Kidney (tissue), 14 donors: ENCODE measurements around the gene ZNF827. TPM values are rescaled to one million over a fixed set of nuclear protein-coding genes. Genes with fewer than 3 reads are reported as not detected.

ENCODE experiments used
- DNase-seq, 5 donors: peaks; one replicate each; pipeline ENCODE4 v3.0.0-alpha.2; 2013 to 2020
- FAIRE-seq: peaks from 2 replicates; lab custom pipeline; 2012; peaks lifted over from hg19 to GRCh38; lab: Jason Lieb, UNC
- H3K27ac ChIP-seq, 2 donors: one replicate each; pipeline ENCODE4 v1.7.0; 2013; ENCODE audit warnings: low read depth in 2 of 2, low read length in 2 of 2, inconsistent platforms in 1 of 2
- H3K27me3 ChIP-seq: one replicate; pipeline ENCODE4 v1.7.1; 2013; ENCODE audit warnings: low read length, inconsistent platforms; ENCODE audit not compliant: control insufficient read depth, insufficient read depth
- H3K36me3 ChIP-seq, 3 donors: one replicate each; pipeline versions ENCODE4 v1.7.0 to v1.7.1; 2013; ENCODE audit warnings: low read length in 3 of 3, control low read depth in 1 of 3, inconsistent platforms in 1 of 3; ENCODE audit not compliant: insufficient read depth in 3 of 3, control insufficient read depth in 2 of 3
- H3K4me1 ChIP-seq, 3 donors: one replicate each; pipeline versions ENCODE4 v1.7.0 to v1.7.1; 2013; ENCODE audit warnings: low read length in 3 of 3, inconsistent platforms in 1 of 3, low read depth in 1 of 3; ENCODE audit not compliant: control insufficient read depth in 2 of 3, insufficient read depth in 2 of 3
- H3K4me3 ChIP-seq, 3 donors: one replicate each; pipeline versions ENCODE4 v1.7.0 to v1.8.1; 2013; ENCODE audit warnings: low read length in 3 of 3, control low read depth in 1 of 3, inconsistent platforms in 1 of 3
- H3K9ac ChIP-seq, 3 donors: one replicate each; pipeline versions ENCODE4 v1.7.0 to v1.7.1; 2013; ENCODE audit warnings: low read length in 3 of 3, control low read depth in 1 of 3, inconsistent platforms in 1 of 3
- H3K9me3 ChIP-seq, 3 donors: one replicate each; pipeline versions ENCODE4 v1.7.0 to v1.7.1; 2013; ENCODE audit warnings: low read length in 3 of 3, control low read depth in 1 of 3, inconsistent platforms in 1 of 3; ENCODE audit not compliant: control insufficient read depth in 2 of 3, insufficient read depth in 1 of 3
- intact Hi-C: fragments of 100-400 bp; cut with DNase I; formaldehyde crosslinking; loops from one replicate; pipeline ENCODE4 v1.11.1; 2022
- polyA plus RNA-seq: library from polyadenylated mRNA; stranded (reverse); fragments of 350-450 nt; fragmentation: Illumina TruSeq; extraction: RNeasy Lipid Tissue Mini Kit (QIAGEN cat#74804); gene quantifications from one replicate; pipeline ENCODE4 v1.2.3, GENCODE V29; 2014; ENCODE audit warnings: low read depth, low replicate concordance; ENCODE audit not compliant: insufficient read depth
- total RNA-seq: library from RNA; stranded (reverse); fragmentation: NEBNext Ultra II Directional; extraction: Animal tissue kit (Norgen Biotek cat#: 25700); gene quantifications from one replicate; pipeline ENCODE4 v1.2.1, GENCODE V29; 2021
- TF ChIP-seq, protein P1 (sequence below): IDR thresholded peaks from 3 replicates; pipeline ENCODE4 v1.5.1; 2012; ENCODE audit warnings: mild to moderate bottlenecking, moderate library complexity, borderline replicate concordance; ENCODE audit not compliant: insufficient read depth; ENCODE audit errors: extremely low read depth
- donor health status: control.
- donor health status: control.
- donor health status: control.
- donor health status: control.
- donor health status: control.
- donor health status: DM: yes; HTN: yes; CAD: no.
- donor health status: Normal renal cell carcinoma (clear cell type).

Gene ZNF827
- total and polyA plus RNA-seq, 2 donors from 2014 or later: 3.5 to 22.6 TPM

DNA sequence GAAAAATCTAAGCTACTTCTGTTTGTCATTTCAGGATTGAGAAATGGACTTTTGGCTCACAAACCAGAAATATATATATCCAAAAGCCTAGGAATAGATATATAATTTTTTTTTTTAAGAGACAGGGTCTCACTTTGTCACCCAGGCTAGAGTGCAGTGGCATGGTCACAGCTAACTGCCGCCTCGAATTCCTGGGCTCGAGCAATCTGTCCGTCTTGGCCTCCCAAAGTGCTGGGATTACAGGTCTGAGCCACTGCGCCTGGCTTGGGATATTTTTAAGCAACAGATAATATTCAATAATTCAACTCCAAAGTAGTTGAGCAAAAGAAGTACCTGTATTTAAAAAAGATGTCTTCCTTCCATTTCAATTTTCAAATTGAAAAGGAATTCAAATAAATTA lies 146.2 kb downstream of the ZNF827 start:
- no peak for FAIRE-seq
- no peak overlapping the region for H3K4me3 ChIP-seq

DNA sequence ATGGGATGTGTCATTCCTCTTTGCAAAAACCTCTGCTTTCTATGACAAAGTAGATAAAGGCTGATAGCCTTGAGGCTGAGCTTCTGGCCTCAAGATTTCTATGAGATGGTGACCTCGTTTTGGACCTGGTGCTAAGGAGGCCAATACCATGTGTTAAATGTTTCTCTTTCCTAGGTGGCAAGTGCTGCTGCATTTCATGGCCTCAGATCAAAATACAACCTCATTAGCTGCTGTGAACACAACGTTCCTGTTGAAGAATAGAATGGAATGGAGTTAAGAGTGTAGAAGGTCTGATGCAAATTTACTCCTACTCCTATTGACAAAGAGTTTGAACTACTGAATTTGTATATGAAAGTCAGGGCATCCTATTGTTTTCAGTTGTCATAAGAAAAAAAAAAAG lies 146.6 kb downstream of the ZNF827 start:
- FAIRE-seq: no peak
- Histone ChIP-seq H3K4me3 (no peak overlapping the region), H3K27me3 (no peaks in the 10 kb centered on the region), H3K9me3 (no peaks in the 10 kb centered on the region), H3K4me1 (no peaks in the 10 kb centered on the region), H3K27ac (no peak overlapping the region), H3K36me3 (peaks cover 0 to 2% (median 0%) of the 10 kb centered on the region in 3 donors), H3K9ac (no peak overlapping the region)
- TF ChIP-seq, protein P1, sequence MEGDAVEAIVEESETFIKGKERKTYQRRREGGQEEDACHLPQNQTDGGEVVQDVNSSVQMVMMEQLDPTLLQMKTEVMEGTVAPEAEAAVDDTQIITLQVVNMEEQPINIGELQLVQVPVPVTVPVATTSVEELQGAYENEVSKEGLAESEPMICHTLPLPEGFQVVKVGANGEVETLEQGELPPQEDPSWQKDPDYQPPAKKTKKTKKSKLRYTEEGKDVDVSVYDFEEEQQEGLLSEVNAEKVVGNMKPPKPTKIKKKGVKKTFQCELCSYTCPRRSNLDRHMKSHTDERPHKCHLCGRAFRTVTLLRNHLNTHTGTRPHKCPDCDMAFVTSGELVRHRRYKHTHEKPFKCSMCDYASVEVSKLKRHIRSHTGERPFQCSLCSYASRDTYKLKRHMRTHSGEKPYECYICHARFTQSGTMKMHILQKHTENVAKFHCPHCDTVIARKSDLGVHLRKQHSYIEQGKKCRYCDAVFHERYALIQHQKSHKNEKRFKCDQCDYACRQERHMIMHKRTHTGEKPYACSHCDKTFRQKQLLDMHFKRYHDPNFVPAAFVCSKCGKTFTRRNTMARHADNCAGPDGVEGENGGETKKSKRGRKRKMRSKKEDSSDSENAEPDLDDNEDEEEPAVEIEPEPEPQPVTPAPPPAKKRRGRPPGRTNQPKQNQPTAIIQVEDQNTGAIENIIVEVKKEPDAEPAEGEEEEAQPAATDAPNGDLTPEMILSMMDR: no peak
- DNase-seq: no peak
- intact Hi-C loops: no loop called here

More for the DNA sequence above, 146.2 kb downstream of the ZNF827 start:
- no peak overlapping the region for H3K27ac ChIP-seq
- no peaks in the 10 kb centered on the region for H3K27me3 ChIP-seq
- no peak for DNase-seq
- TF ChIP-seq, protein P1: no peak
- intact Hi-C loops: no loop called here
- no peaks in the 10 kb centered on the region for H3K4me1 ChIP-seq
- no peak overlapping the region for H3K9ac ChIP-seq
- H3K36me3 ChIP-seq: peaks cover 0 to 2% (median 0%) of the 10 kb centered on the region in 3 donors
- no peaks in the 10 kb centered on the region for H3K9me3 ChIP-seq

DNA sequence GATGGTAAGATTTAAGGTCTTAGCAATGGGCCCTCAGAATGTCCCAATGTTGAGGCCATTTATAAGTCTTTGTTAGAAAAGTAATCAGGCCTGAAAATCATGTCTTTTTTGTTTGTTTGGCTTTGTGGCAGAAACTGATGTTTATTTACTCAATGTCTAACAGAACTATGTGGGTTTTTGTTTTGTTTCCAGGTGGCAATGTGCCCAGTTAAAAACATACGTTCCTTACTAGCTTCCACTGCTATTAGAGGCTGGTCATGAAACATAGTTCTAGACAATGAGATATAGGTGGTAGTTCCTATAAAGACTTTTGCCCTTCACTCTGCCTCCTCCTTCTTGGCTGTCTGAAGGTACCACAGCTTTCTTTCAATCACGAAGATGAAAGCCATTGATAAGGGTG lies 149.9 kb downstream of the ZNF827 start:
- no peak overlapping the region for H3K27ac ChIP-seq
- FAIRE-seq (no peak), DNase-seq (no peak)
- TF ChIP-seq, protein P1: no peak
- H3K4me3 ChIP-seq: no peak overlapping the region
- no peaks in the 10 kb centered on the region for H3K4me1 ChIP-seq
- no peak overlapping the region for H3K9ac ChIP-seq
- H3K9me3 ChIP-seq: no peaks in the 10 kb centered on the region
- H3K36me3 ChIP-seq: peaks cover 0 to 2% (median 0%) of the 10 kb centered on the region in 3 donors
- no peaks in the 10 kb centered on the region for H3K27me3 ChIP-seq
- intact Hi-C loops: no loop called here

- H3K27ac ChIP-seq: no peak overlapping the region
These were observed 151.8 kb downstream of the ZNF827 start for GRCh38 chr4:145786830-145787229.

More at GRCh38 chr4:145786830-145787229, 151.8 kb downstream of the ZNF827 start:
- no peak overlapping the region for H3K4me3 ChIP-seq
- H3K27me3 ChIP-seq: no peaks in the 10 kb centered on the region
- TF ChIP-seq, protein P1: no peak
- H3K4me1 ChIP-seq: no peaks in the 10 kb centered on the region
- no peaks in the 10 kb centered on the region for H3K9me3 ChIP-seq
- FAIRE-seq (no peak), DNase-seq (no peak)
- H3K9ac ChIP-seq: no peak overlapping the region
- intact Hi-C loops: no loop called here
- H3K36me3 ChIP-seq: no peaks in the 10 kb centered on the region
